HEK293 (cell line): ENCODE measurements around the gene GALNT9.

Source experiments
- CTCF ChIA-PET: fragments of 350-600 bp; formaldehyde crosslinking; extraction: SDS; loops from one replicate; lab custom pipeline; 2021; ENCODE audit warnings: antibody characterized with exemption; lab: Yijun Ruan, JAX
- POLR2A ChIA-PET: fragments of 300-600 bp; formaldehyde crosslinking; extraction: SDS; loops from one replicate; lab custom pipeline; 2020; ENCODE audit warnings: antibody characterized with exemption, inconsistent platforms; lab: Yijun Ruan, JAX
- H3K27ac ChIP-seq: fragments of 200-500 bp; sonication (Bioruptor generic); 2 replicates; pipeline ENCODE4 v1.5.1; 2014; ENCODE audit warnings: low read depth, low read length, control low read depth, inconsistent platforms; ENCODE audit errors: extremely low read depth
- H3K36me3 ChIP-seq, 2 experiments: fragments of 200-500 bp in 1 of 2; sonication (Bioruptor generic) in 1 of 2; 1 replicate in 1 of 2; 2 replicates in 1 of 2; pipeline ENCODE4 v1.5.1; 2014 to 2017; ENCODE audit warnings: inconsistent platforms in 2 of 2, low read length in 2 of 2; ENCODE audit not compliant: control insufficient read depth in 2 of 2, insufficient read depth in 1 of 2
- H3K4me1 ChIP-seq: fragments of 200-500 bp; sonication (Bioruptor generic); 2 replicates; pipeline ENCODE4 v1.5.1; 2014; ENCODE audit warnings: mild to moderate bottlenecking, low read length, inconsistent platforms; ENCODE audit not compliant: control insufficient read depth, insufficient read depth
- H3K4me3 ChIP-seq: 2 replicates; pipeline ENCODE4 v1.5.1; 2011; ENCODE audit warnings: low read depth, mild to moderate bottlenecking, control low read depth, low read length, moderate library complexity
- H3K9me3 ChIP-seq: fragments of 200-500 bp; sonication (Bioruptor generic); 2 replicates; pipeline ENCODE4 v1.5.1; 2014; ENCODE audit warnings: low read depth, low read length, inconsistent platforms; ENCODE audit not compliant: control insufficient read depth, insufficient read depth
- FEZF1 ChIP-seq: fragments of 450-650 bp; formaldehyde crosslinking; IDR thresholded peaks from 2 replicates; pipeline ENCODE4 v1.5.1; 2016; ENCODE audit warnings: missing biosample characterization, missing genetic modification characterization
- HIC1 ChIP-seq: fragments of 450-650 bp; formaldehyde crosslinking; IDR thresholded peaks from 2 replicates; pipeline ENCODE4 v1.5.1; 2016; ENCODE audit warnings: missing biosample characterization, missing genetic modification characterization
- IKZF3 ChIP-seq: fragments of 450-650 bp; IDR thresholded peaks from 2 replicates; pipeline ENCODE4 v1.5.0; 2018; ENCODE audit warnings: missing biosample characterization, mild to moderate bottlenecking, missing genetic modification characterization, moderate library complexity
- PRDM4 ChIP-seq: fragments of 450-650 bp; formaldehyde crosslinking; IDR thresholded peaks from 2 replicates; pipeline ENCODE4 v1.5.1; 2017; ENCODE audit warnings: missing biosample characterization, missing genetic modification characterization
- REPIN1 ChIP-seq: fragments of 450-650 bp; formaldehyde crosslinking; IDR thresholded peaks from 2 replicates; pipeline ENCODE4 v1.5.1; 2017; ENCODE audit warnings: missing biosample characterization, missing genetic modification characterization, low read depth
- SP7 ChIP-seq: fragments of 450-650 bp; formaldehyde crosslinking; IDR thresholded peaks from 2 replicates; pipeline ENCODE4 v1.5.1; 2016; ENCODE audit warnings: missing biosample characterization, missing genetic modification characterization
- TRIM28 ChIP-seq: IDR thresholded peaks from 2 replicates; pipeline ENCODE4 v1.6.1; 2011; ENCODE audit warnings: low read length, control low read depth, borderline replicate concordance
- ZBTB48 ChIP-seq: fragments of 450-650 bp; formaldehyde crosslinking; IDR thresholded peaks from 2 replicates; pipeline ENCODE4 v1.5.1; 2016; ENCODE audit warnings: missing biosample characterization, missing genetic modification characterization
- ZIC2 ChIP-seq: fragments of 450-650 bp; formaldehyde crosslinking; IDR thresholded peaks from 2 replicates; pipeline ENCODE4 v1.5.1; 2016; ENCODE audit warnings: missing biosample characterization, missing genetic modification characterization
- ZNF157 ChIP-seq: fragments of 450-650 bp; formaldehyde crosslinking; IDR thresholded peaks from 2 replicates; pipeline ENCODE4 v1.5.1; 2016; ENCODE audit warnings: missing biosample characterization, missing genetic modification characterization
- ZNF169 ChIP-seq: fragments of 450-650 bp; formaldehyde crosslinking; IDR thresholded peaks from 2 replicates; pipeline ENCODE4 v1.5.1; 2016; ENCODE audit warnings: missing biosample characterization, missing genetic modification characterization
- ZNF366 ChIP-seq: fragments of 450-650 bp; formaldehyde crosslinking; conservative IDR thresholded peaks from 2 replicates; pipeline ENCODE4 v1.5.1; 2016; ENCODE audit warnings: missing biosample characterization, missing genetic modification characterization
- ZNF549 ChIP-seq: fragments of 450-650 bp; IDR thresholded peaks from 2 replicates; pipeline ENCODE4 v1.5.1; 2018; ENCODE audit warnings: missing biosample characterization, missing genetic modification characterization, mild to moderate bottlenecking, inconsistent platforms, moderate library complexity
- ZNF791 ChIP-seq: fragments of 450-650 bp; formaldehyde crosslinking; IDR thresholded peaks from 2 replicates; pipeline ENCODE4 v1.5.1; 2016; ENCODE audit warnings: missing biosample characterization, missing genetic modification characterization
- ZNF837 ChIP-seq: fragments of 450-650 bp; formaldehyde crosslinking; IDR thresholded peaks from 2 replicates; pipeline ENCODE4 v1.5.1; 2016; ENCODE audit warnings: missing biosample characterization, missing genetic modification characterization
- TF ChIP-seq, protein P1 (sequence below): fragments of 450-650 bp; formaldehyde crosslinking; IDR thresholded peaks from 2 replicates; pipeline ENCODE4 v1.5.1; 2016; ENCODE audit warnings: missing biosample characterization, missing genetic modification characterization

Gene GALNT9

DNA sequence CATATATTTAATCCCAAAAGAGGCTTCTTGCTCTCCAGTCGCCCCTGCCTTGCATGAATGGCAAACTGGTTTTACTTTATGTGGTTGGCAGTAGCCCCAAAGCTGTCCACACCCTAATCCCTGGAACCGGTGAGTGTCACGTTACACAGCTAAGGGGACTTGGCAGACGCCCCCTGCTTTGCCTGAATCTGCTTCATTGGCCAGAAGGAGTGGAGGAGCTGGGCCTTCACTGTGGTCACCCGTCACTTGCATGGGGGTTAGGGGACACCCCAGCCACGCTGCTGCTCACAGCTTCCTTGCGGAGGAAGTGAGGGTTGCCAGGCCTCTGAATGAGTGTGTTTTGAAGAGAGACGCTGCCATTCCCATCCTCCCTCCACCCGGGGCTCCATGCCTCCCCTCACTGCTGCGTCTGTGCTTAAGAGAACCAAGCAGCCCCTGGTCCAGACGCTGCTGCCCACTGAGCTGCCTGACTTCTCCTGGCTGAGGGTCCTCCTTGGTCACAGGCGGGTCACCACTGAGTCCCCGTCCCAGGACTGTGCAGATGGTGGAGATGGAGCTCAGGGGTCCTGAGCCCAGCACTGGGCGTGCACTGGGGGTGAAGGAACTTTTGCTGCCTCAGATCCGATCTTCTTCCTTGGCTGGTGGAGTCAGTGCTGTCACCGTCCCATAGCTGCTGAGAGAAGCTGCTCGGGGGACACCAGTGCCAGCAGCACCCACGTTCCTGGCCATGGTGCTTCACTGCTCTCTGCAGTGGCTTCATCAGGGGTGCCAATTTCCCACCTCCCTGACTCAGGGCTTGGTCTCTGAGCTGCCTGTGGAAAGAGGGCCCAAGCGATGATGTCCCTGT lies 39.8 kb downstream of the GALNT9 start (continued):
- TF ChIP-seq PRDM4 (tag by site-specific recombination) (no peak), IKZF3 (no peak), ZBTB48 (tag by site-specific recombination) (peak; percentile 87)
- TF ChIP-seq, all 188 proteins: peak for 3

DNA sequence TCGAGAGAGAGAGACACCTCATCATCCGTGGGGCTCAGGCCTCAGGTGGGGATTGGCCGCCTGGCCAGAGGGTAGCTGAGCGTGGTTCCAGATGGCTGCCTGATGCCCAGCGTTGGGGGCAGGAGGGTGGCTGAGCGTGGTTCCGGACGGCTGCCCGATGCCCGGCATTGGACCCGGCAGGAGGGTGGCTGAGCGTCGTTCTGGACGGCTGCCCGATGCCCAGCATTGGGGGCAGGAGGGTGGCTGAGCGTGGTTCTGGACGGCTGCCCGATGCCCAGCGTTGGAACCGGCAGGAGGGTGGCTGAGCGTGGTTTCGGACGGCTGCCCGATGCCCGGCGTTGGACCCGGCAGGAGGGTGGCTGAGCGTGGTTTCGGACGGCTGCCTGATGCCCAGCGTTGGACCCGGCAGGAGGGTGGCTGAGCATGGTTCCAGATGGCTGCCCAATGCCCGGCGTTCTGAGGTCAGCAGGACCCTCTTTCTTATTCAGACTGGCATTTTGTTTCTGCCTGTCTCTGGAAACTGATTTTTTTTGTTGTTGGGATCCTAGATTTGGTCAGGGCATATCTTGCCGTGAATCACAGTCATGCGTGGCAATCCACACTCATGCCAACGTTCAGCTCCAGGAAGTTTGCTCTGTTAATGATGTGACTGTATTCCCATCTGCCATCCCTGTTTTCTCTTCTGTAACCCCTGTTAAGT lies 40.7 kb downstream of the GALNT9 start:
- ChIA-PET POLR2A (no interaction called here), CTCF (no interaction called here)
- Histone ChIP-seq H3K27ac (no peak overlapping the region), H3K9me3 (no peaks in the 10 kb centered on the region), H3K36me3 (no peaks in the 10 kb centered on the region), H3K4me3 (no peak overlapping the region), H3K4me1 (no peaks in the 10 kb centered on the region)
- TF ChIP-seq ZNF549 (tag by site-specific recombination) (no peak), ZNF791 (tag by site-specific recombination) (no peak), ZNF366 (tag by site-specific recombination) (no peak), REPIN1 (tag by site-specific recombination) (no peak), TRIM28 (no peak), ZNF837 (tag by site-specific recombination) (no peak), FEZF1 (tag by site-specific recombination) (no peak), ZIC2 (tag by site-specific recombination) (no peak), ZNF157 (tag by site-specific recombination) (no peak), SP7 (tag by site-specific recombination) (no peak)
- TF ChIP-seq, protein P1, sequence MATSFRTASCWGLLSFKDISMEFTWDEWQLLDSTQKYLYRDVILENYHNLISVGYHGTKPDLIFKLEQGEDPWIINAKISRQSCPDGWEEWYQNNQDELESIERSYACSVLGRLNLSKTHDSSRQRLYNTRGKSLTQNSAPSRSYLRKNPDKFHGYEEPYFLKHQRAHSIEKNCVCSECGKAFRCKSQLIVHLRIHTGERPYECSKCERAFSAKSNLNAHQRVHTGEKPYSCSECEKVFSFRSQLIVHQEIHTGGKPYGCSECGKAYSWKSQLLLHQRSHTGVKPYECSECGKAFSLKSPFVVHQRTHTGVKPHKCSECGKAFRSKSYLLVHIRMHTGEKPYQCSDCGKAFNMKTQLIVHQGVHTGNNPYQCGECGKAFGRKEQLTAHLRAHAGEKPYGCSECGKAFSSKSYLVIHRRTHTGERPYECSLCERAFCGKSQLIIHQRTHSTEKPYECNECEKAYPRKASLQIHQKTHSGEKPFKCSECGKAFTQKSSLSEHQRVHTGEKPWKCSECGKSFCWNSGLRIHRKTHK (tag by site-specific recombination) = no peak

GRCh38 chr12:132287391-132288238 lies 41.8 kb downstream of the GALNT9 start:
- POLR2A ChIA-PET = no interaction called here
- no peaks in the 10 kb centered on the region for H3K4me1 ChIP-seq
- no peaks in the 10 kb centered on the region for H3K36me3 ChIP-seq
- CTCF ChIA-PET = no interaction called here
- H3K4me3 ChIP-seq = no peak overlapping the region
- H3K27ac ChIP-seq = no peak overlapping the region
- TF ChIP-seq HIC1 (tag by site-specific recombination) (no peak), ZNF169 (tag by site-specific recombination) (no peak), ZIC2 (tag by site-specific recombination) (peak; percentile 40; the same call in 1 of the 2 replicates), IKZF3 (no peak)
- TF ChIP-seq, all 188 proteins: peak for 1
- no peaks in the 10 kb centered on the region for H3K9me3 ChIP-seq
